Measurements from ENCODE around the gene RAP2B. TPM values are rescaled to one million over a fixed set of nuclear protein-coding genes. Genes with fewer than 3 reads are reported as not detected.

Gene RAP2B
- total RNA-seq, 4 donors from 2014 or later = 8.9 to 11.0 (median 10.1) TPM

- Histone ChIP-seq H3K36me3 (no peaks in the 10 kb centered on the region), H3K27ac (no peak overlapping the region), H3K4me3 (replicated peaks in 1 of 3) (no peak overlapping the region), H3K9me3 (no peaks in the 10 kb centered on the region), H3K27me3 (no peaks in the 10 kb centered on the region), H3K4me1 (no peaks in the 10 kb centered on the region)
- no peak for DNase-seq
- WGBS, 2 donors = 48 to 58% methylated on average over 3 of the region's 3 CpGs
- TF ChIP-seq CTCF (IDR thresholded peaks at IDR 0.05) = no peak
- TF ChIP-seq POLR2A (IDR thresholded peaks at IDR 0.05) = no peak
- intact Hi-C loops (cut with DNase I) = no loop called here
Observed at GRCh38 chr3:153210146-153210545, 48.1 kb downstream of the RAP2B start.

GRCh38 chr3:153210660-153211059 lies 48.6 kb downstream of the RAP2B start:
- H3K4me1 ChIP-seq = no peaks in the 10 kb centered on the region
- no peak overlapping the region for H3K4me3 ChIP-seq (replicated peaks in 1 of 3)
- H3K27ac ChIP-seq = no peak overlapping the region
- DNase-seq = no peak
- no peaks in the 10 kb centered on the region for H3K36me3 ChIP-seq
- H3K27me3 ChIP-seq = no peaks in the 10 kb centered on the region
- H3K9me3 ChIP-seq = no peaks in the 10 kb centered on the region
- intact Hi-C loops (cut with DNase I) = no loop called here
- no peak for TF ChIP-seq POLR2A (IDR thresholded peaks at IDR 0.05)
- 96 to 97% methylated on average over 1 of the region's 1 CpG for WGBS, 2 donors

GRCh38 chr3:153215497-153215896 lies 53.5 kb downstream of the RAP2B start:
- no peaks in the 10 kb centered on the region for H3K4me1 ChIP-seq
- intact Hi-C loops (cut with DNase I) = no loop called here
- 75 to 76% methylated on average over 1 of the region's 1 CpG for WGBS, 2 donors
- TF ChIP-seq POLR2A (IDR thresholded peaks at IDR 0.05) (no peak), CTCF (IDR thresholded peaks at IDR 0.05) (no peak)
- H3K27ac ChIP-seq = no peak overlapping the region
- no peaks in the 10 kb centered on the region for H3K9me3 ChIP-seq
- no peaks in the 10 kb centered on the region for H3K36me3 ChIP-seq
- no peak for DNase-seq
- H3K27me3 ChIP-seq = no peaks in the 10 kb centered on the region
- H3K4me3 ChIP-seq (replicated peaks in 1 of 3) = no peak overlapping the region

GRCh38 chr3:153215966-153216365 lies 53.9 kb downstream of the RAP2B start:
- H3K27me3 ChIP-seq = no peaks in the 10 kb centered on the region
- no peak overlapping the region for H3K4me3 ChIP-seq (replicated peaks in 1 of 3)
- WGBS, 2 donors = 70 to 80% methylated on average over 5 of the region's 5 CpGs
- H3K4me1 ChIP-seq = no peaks in the 10 kb centered on the region
- TF ChIP-seq CTCF (IDR thresholded peaks at IDR 0.05) = no peak
- TF ChIP-seq POLR2A (IDR thresholded peaks at IDR 0.05) = no peak
- H3K27ac ChIP-seq = no peak overlapping the region
- H3K9me3 ChIP-seq = no peaks in the 10 kb centered on the region
- intact Hi-C loops (cut with DNase I) = no loop called here
- no peaks in the 10 kb centered on the region for H3K36me3 ChIP-seq
- DNase-seq = no peak

- Histone ChIP-seq H3K4me3 (replicated peaks in 1 of 3) (no peak overlapping the region), H3K27ac (no peak overlapping the region), H3K36me3 (no peaks in the 10 kb centered on the region), H3K4me1 (no peaks in the 10 kb centered on the region), H3K9me3 (no peaks in the 10 kb centered on the region), H3K27me3 (no peaks in the 10 kb centered on the region)
- WGBS, 2 donors = 88 to 92% methylated on average over 2 of the region's 2 CpGs
- DNase-seq = no peak
- intact Hi-C loops (cut with DNase I) = no loop called here
- TF ChIP-seq POLR2A (IDR thresholded peaks at IDR 0.05) (no peak), CTCF (IDR thresholded peaks at IDR 0.05) (no peak)
Observed at GRCh38 chr3:153216928-153217327, 54.9 kb downstream of the RAP2B start.

- Histone ChIP-seq H3K4me1 (no peaks in the 10 kb centered on the region), H3K9me3 (no peaks in the 10 kb centered on the region), H3K36me3 (no peaks in the 10 kb centered on the region), H3K27me3 (no peaks in the 10 kb centered on the region), H3K4me3 (replicated peaks in 1 of 3) (no peak overlapping the region), H3K27ac (no peak overlapping the region)
- intact Hi-C loops (cut with DNase I) = no loop called here
- TF ChIP-seq POLR2A (IDR thresholded peaks at IDR 0.05) (no peak), CTCF (IDR thresholded peaks at IDR 0.05) (no peak)
- DNase-seq = no peak
- 80 to 81% methylated on average over 2 of the region's 2 CpGs for WGBS, 2 donors
Observed at GRCh38 chr3:153219146-153219545, 57.1 kb downstream of the RAP2B start.

Measured in thyroid gland (tissue), 4 donors.